GM23338 (cell line): ENCODE results near the gene SMURF1. TPM values are rescaled to one million over a fixed set of nuclear protein-coding genes. Genes with fewer than 3 reads are reported as not detected.

Source experiments
- ATAC-seq: fragments of 200-7000 bp; cut with Tn5 transposase; 3 replicates; pipeline ENCODE4 v1.9.1; 2020
- DNase-seq: peaks from one replicate; pipeline ENCODE4 v3.0.0-alpha.2; 2015; ENCODE audit warnings: low spot score
- H2AFZ ChIP-seq: fragments of 200-600 bp; sonication (generic); 2 replicates; pipeline ENCODE4 v1.8.0; 2016; ENCODE audit warnings: antibody characterized with exemption, mild to moderate bottlenecking, moderate library complexity
- H3F3A ChIP-seq: fragments of 200-600 bp; sonication (generic); replicated peaks from 2 replicates; pipeline ENCODE4 v1.8.0; 2017; ENCODE audit warnings: antibody characterized with exemption, mixed run types, low read depth
- H3K27ac ChIP-seq: fragments of 200-600 bp; sonication (generic); 2 replicates; pipeline ENCODE4 v1.6.1; 2016; ENCODE audit warnings: low read depth
- H3K27me3 ChIP-seq: fragments of 200-600 bp; sonication (generic); 2 replicates; pipeline ENCODE4 v1.8.0; 2016; ENCODE audit warnings: mild to moderate bottlenecking, mixed run types, moderate library complexity; ENCODE audit not compliant: insufficient read depth
- H3K36me3 ChIP-seq: fragments of 200-600 bp; sonication (generic); 2 replicates; pipeline ENCODE4 v1.8.0; 2016; ENCODE audit warnings: mild to moderate bottlenecking; ENCODE audit not compliant: insufficient read depth
- H3K4me1 ChIP-seq: fragments of 200-600 bp; sonication (generic); 2 replicates; pipeline ENCODE4 v1.8.0; 2016; ENCODE audit warnings: mild to moderate bottlenecking, moderate library complexity; ENCODE audit not compliant: insufficient read depth
- H3K4me2 ChIP-seq: fragments of 200-600 bp; sonication (generic); 2 replicates; pipeline ENCODE4 v1.7.1; 2017; ENCODE audit warnings: mixed run types
- H3K4me3 ChIP-seq: fragments of 200-600 bp; sonication (generic); 2 replicates; pipeline ENCODE4 v1.6.1; 2016; ENCODE audit warnings: mixed run types
- H3K79me2 ChIP-seq: fragments of 200-600 bp; sonication (generic); replicated peaks from 2 replicates; pipeline ENCODE4 v1.8.0; 2017; ENCODE audit warnings: mild to moderate bottlenecking; ENCODE audit not compliant: insufficient read depth
- H3K9me2 ChIP-seq: fragments of 200-600 bp; sonication (generic); 2 replicates; pipeline ENCODE4 v1.8.0; 2017; ENCODE audit not compliant: insufficient read depth
- H4K20me1 ChIP-seq: fragments of 200-600 bp; sonication (generic); replicated peaks from 2 replicates; pipeline ENCODE4 v1.8.0; 2017; ENCODE audit warnings: mild to moderate bottlenecking; ENCODE audit not compliant: insufficient read depth
- H3K27ac Mint-ChIP-seq: 2 replicates; pipeline ENCODE4 v1.8.0; 2020; ENCODE audit warnings: inconsistent platforms, mild to moderate bottlenecking, moderate library complexity, mixed read lengths
- H3K27me3 Mint-ChIP-seq: 3 replicates; pipeline ENCODE4 v1.8.0; 2022; ENCODE audit warnings: low read depth, mild to moderate bottlenecking, moderate library complexity, mixed read lengths, inconsistent platforms; ENCODE audit not compliant: insufficient read depth, poor library complexity
- H3K36me3 Mint-ChIP-seq: 3 replicates; pipeline ENCODE4 v1.8.0; 2021; ENCODE audit warnings: low read depth, mild to moderate bottlenecking, inconsistent platforms, moderate library complexity, mixed read lengths
- H3K4me1 Mint-ChIP-seq: 3 replicates; pipeline ENCODE4 v1.8.0; 2020; ENCODE audit warnings: mild to moderate bottlenecking, inconsistent platforms, mixed read lengths
- H3K4me3 Mint-ChIP-seq: 3 replicates; pipeline ENCODE4 v1.8.0; 2021; ENCODE audit warnings: moderate library complexity, mild to moderate bottlenecking, inconsistent platforms, mixed read lengths
- H3K9me3 Mint-ChIP-seq: 3 replicates; pipeline ENCODE4 v1.8.0; 2020; ENCODE audit warnings: moderate library complexity, mild to moderate bottlenecking, inconsistent platforms, mixed read lengths
- JUNB ChIP-seq: IDR thresholded peaks from one replicate; pipeline ENCODE4 v1.6.1; 2016; ENCODE audit warnings: antibody characterized with exemption; ENCODE audit not compliant: unreplicated experiment
- NANOG ChIP-seq: IDR thresholded peaks from 2 replicates; pipeline ENCODE4 v1.6.1; 2016; ENCODE audit warnings: antibody characterized with exemption, borderline replicate concordance
- POLR2AphosphoS5 ChIP-seq: IDR thresholded peaks from 2 replicates; pipeline ENCODE4 v1.6.1; 2016; ENCODE audit warnings: antibody characterized with exemption, low read depth
- STAT1 ChIP-seq: IDR thresholded peaks from one replicate; pipeline ENCODE4 v1.6.1; 2016; ENCODE audit warnings: antibody characterized with exemption; ENCODE audit not compliant: unreplicated experiment
- ZNF114 ChIP-seq: fragments of 250-450 bp; sonication (Bioruptor Pico); IDR thresholded peaks from 2 replicates; pipeline ENCODE4 v1.5.0; 2020; ENCODE audit warnings: mild to moderate bottlenecking, moderate library complexity
- ZNF331 ChIP-seq: fragments of 250-450 bp; sonication (Bioruptor Pico); IDR thresholded peaks from 2 replicates; pipeline ENCODE4 v1.5.0; 2020; ENCODE audit warnings: low read depth, mild to moderate bottlenecking, moderate library complexity
- polyA plus RNA-seq: library from polyadenylated mRNA; unstranded; fragments of >200 nt; fragmentation: Nextera tagmentation; extraction: Ambion mirVana; gene quantifications from 2 replicates; pipeline ENCODE4 v1.2.1, GENCODE V29; 2016
- total RNA-seq: library from RNA; depleted of rRNA; stranded (reverse); fragments of >200 nt; shearing (Covaris generic); gene quantifications from 2 replicates; pipeline ENCODE4 v1.2.3, GENCODE V29; 2014
- TF ChIP-seq, protein P1 (sequence below): fragments of 250-450 bp; sonication (Bioruptor Pico); IDR thresholded peaks from 2 replicates; pipeline ENCODE4 v1.5.0; 2020; ENCODE audit warnings: mild to moderate bottlenecking, moderate library complexity
- TF ChIP-seq, protein P2 (sequence below), 2 experiments: fragments of 200-600 bp in 1 of 2; sonication (generic) in 1 of 2; conservative IDR thresholded peaks; 2 replicates each; pipeline versions ENCODE4 v1.5.1 to v1.6.1; 2016 to 2017; ENCODE audit warnings: antibody characterized with exemption in 2 of 2, low read depth in 2 of 2, mild to moderate bottlenecking in 2 of 2, moderate library complexity in 1 of 2

Gene SMURF1
- total and polyA plus RNA-seq, 2 experiments from 2014 or later, result 5.8 to 23.9 TPM

DNA sequence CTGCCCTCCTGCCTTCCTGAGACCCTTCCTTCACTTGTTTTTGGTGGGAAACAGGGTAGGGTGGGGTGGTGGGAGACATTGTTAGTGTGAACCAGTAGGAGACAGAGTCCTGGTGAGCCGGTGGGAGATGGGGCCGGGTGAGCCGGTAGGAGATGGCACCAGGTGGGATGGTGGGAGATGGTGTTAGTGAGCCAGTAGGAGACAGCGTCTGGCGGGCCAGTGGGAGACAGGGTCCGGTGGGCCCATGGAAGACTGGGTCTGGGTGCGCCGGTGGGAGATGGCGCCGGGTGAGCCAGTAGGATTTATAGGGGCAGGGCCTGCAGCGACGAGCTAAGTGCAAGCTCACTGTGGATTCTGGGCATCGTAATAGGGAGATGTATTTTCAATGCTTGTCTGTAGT lies 148.8 kb downstream of the SMURF1 start:
- DNase-seq, result no peak
- H3F3A ChIP-seq, result no peaks in the 10 kb centered on the region
- no peak overlapping the region for H2AFZ ChIP-seq
- H4K20me1 ChIP-seq, result peaks cover 14% of the 10 kb centered on the region
- H3K27me3 ChIP-seq, result no peaks in the 10 kb centered on the region
- peaks cover 18% of the 10 kb centered on the region for H3K36me3 ChIP-seq
- no peak overlapping the region for H3K4me3 ChIP-seq
- Mint-ChIP-seq H3K27ac (no peak overlapping the region), H3K9me3 (no peaks in the 10 kb centered on the region), H3K27me3 (peaks cover 9% of the 10 kb centered on the region), H3K4me1 (no peaks in the 10 kb centered on the region), H3K4me3 (no peak overlapping the region), H3K36me3 (peaks cover 65% of the 10 kb centered on the region)
- no peak overlapping the region for H3K4me2 ChIP-seq
- no peak overlapping the region for H3K27ac ChIP-seq
- no peaks in the 10 kb centered on the region for H3K9me2 ChIP-seq
- no peaks in the 10 kb centered on the region for H3K79me2 ChIP-seq
- no peaks in the 10 kb centered on the region for H3K4me1 ChIP-seq
- no peak for ATAC-seq
- TF ChIP-seq ZNF114 (no peak), JUNB (no peak), NANOG (no peak), POLR2AphosphoS5 (no peak), STAT1 (no peak), ZNF331 (CRISPR knock-in tag) (no peak)
- TF ChIP-seq, protein P1, sequence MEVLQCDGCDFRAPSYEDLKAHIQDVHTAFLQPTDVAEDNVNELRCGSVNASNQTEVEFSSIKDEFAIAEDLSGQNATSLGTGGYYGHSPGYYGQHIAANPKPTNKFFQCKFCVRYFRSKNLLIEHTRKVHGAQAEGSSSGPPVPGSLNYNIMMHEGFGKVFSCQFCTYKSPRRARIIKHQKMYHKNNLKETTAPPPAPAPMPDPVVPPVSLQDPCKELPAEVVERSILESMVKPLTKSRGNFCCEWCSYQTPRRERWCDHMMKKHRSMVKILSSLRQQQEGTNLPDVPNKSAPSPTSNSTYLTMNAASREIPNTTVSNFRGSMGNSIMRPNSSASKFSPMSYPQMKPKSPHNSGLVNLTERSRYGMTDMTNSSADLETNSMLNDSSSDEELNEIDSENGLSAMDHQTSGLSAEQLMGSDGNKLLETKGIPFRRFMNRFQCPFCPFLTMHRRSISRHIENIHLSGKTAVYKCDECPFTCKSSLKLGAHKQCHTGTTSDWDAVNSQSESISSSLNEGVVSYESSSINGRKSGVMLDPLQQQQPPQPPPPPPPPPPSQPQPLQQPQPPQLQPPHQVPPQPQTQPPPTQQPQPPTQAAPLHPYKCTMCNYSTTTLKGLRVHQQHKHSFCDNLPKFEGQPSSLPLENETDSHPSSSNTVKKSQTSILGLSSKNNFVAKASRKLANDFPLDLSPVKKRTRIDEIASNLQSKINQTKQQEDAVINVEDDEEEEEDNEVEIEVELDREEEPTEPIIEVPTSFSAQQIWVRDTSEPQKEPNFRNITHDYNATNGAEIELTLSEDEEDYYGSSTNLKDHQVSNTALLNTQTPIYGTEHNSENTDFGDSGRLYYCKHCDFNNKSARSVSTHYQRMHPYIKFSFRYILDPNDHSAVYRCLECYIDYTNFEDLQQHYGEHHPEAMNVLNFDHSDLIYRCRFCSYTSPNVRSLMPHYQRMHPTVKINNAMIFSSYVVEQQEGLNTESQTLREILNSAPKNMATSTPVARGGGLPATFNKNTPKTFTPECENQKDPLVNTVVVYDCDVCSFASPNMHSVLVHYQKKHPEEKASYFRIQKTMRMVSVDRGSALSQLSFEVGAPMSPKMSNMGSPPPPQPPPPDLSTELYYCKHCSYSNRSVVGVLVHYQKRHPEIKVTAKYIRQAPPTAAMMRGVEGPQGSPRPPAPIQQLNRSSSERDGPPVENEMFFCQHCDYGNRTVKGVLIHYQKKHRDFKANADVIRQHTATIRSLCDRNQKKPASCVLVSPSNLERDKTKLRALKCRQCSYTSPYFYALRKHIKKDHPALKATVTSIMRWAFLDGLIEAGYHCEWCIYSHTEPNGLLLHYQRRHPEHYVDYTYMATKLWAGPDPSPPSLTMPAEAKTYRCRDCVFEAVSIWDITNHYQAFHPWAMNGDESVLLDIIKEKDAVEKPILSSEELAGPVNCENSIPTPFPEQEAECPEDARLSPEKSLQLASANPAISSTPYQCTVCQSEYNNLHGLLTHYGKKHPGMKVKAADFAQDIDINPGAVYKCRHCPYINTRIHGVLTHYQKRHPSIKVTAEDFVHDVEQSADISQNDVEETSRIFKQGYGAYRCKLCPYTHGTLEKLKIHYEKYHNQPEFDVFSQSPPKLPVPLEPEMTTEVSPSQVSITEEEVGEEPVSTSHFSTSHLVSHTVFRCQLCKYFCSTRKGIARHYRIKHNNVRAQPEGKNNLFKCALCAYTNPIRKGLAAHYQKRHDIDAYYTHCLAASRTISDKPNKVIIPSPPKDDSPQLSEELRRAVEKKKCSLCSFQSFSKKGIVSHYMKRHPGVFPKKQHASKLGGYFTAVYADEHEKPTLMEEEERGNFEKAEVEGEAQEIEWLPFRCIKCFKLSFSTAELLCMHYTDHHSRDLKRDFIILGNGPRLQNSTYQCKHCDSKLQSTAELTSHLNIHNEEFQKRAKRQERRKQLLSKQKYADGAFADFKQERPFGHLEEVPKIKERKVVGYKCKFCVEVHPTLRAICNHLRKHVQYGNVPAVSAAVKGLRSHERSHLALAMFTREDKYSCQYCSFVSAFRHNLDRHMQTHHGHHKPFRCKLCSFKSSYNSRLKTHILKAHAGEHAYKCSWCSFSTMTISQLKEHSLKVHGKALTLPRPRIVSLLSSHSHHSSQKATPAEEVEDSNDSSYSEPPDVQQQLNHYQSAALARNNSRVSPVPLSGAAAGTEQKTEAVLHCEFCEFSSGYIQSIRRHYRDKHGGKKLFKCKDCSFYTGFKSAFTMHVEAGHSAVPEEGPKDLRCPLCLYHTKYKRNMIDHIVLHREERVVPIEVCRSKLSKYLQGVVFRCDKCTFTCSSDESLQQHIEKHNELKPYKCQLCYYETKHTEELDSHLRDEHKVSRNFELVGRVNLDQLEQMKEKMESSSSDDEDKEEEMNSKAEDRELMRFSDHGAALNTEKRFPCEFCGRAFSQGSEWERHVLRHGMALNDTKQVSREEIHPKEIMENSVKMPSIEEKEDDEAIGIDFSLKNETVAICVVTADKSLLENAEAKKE (CRISPR knock-in tag), result no peak
- TF ChIP-seq, protein P2, sequence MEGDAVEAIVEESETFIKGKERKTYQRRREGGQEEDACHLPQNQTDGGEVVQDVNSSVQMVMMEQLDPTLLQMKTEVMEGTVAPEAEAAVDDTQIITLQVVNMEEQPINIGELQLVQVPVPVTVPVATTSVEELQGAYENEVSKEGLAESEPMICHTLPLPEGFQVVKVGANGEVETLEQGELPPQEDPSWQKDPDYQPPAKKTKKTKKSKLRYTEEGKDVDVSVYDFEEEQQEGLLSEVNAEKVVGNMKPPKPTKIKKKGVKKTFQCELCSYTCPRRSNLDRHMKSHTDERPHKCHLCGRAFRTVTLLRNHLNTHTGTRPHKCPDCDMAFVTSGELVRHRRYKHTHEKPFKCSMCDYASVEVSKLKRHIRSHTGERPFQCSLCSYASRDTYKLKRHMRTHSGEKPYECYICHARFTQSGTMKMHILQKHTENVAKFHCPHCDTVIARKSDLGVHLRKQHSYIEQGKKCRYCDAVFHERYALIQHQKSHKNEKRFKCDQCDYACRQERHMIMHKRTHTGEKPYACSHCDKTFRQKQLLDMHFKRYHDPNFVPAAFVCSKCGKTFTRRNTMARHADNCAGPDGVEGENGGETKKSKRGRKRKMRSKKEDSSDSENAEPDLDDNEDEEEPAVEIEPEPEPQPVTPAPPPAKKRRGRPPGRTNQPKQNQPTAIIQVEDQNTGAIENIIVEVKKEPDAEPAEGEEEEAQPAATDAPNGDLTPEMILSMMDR (conservative IDR thresholded peaks at IDR 0.05; ENCODE audit: low read depth in 2 of 2), result no peak
